A549 (cell line): ENCODE data around the gene FOXF2. TPM values are rescaled to one million over a fixed set of nuclear protein-coding genes. Genes with fewer than 3 reads are reported as not detected.
A peak's percentile ranks its signal among the peaks of the same experiment; 100 is the strongest.

Experiments
- ATAC-seq, 2 experiments: fragments of 200-7000 bp in 1 of 2; fragments of >200 bp in 1 of 2; cut with Nextera tagmentation in 1 of 2; cut with Tn5 transposase in 1 of 2; 3 replicates each; pipeline versions ENCODE4 v1.8.0 to v1.9.1; 2018 to 2020; ENCODE audit warnings: mild to moderate bottlenecking in 1 of 2, moderate library complexity in 1 of 2
- CTCF ChIA-PET: fragments of 300-600 bp; sonication (Branson Sonifier 250); formaldehyde crosslinking; extraction: SDS; loops from one replicate; lab custom pipeline; 2021; ENCODE audit warnings: antibody characterized with exemption, inconsistent platforms; lab: Yijun Ruan, JAX
- POLR2A ChIA-PET: fragments of 350-600 bp; formaldehyde crosslinking; extraction: SDS; loops from one replicate; lab custom pipeline; 2021; ENCODE audit warnings: antibody characterized with exemption, inconsistent platforms; lab: Yijun Ruan, JAX
- DNase-seq, 2 experiments: peaks; one replicate each; pipeline versions ENCODE4 v3.0.0 to v3.0.0-alpha.2; 2011 to 2016; ENCODE audit warnings: low read depth in 1 of 2, low spot score in 1 of 2
- FAIRE-seq: peaks from 2 replicates; lab custom pipeline; 2011; peaks lifted over from hg19 to GRCh38; lab: Jason Lieb, UNC
- H3K27ac ChIP-seq, 2 experiments: fragments of >200 bp; sonication (Bioruptor Twin); formaldehyde crosslinking; 3 replicates each; pipeline ENCODE4 v1.5.1; 2016 to 2017
- H3K4me1 ChIP-seq: fragments of >200 bp; sonication (Bioruptor Twin); formaldehyde crosslinking; 3 replicates; pipeline ENCODE4 v1.6.1; 2016
- H3K4me2 ChIP-seq: fragments of >200 bp; sonication (Bioruptor Twin); formaldehyde crosslinking; 3 replicates; pipeline ENCODE4 v1.6.1; 2016
- H3K4me3 ChIP-seq: fragments of >200 bp; sonication (Bioruptor Twin); formaldehyde crosslinking; 3 replicates; pipeline ENCODE4 v1.5.1; 2016
- H3K9me3 ChIP-seq: fragments of >200 bp; sonication (Bioruptor Twin); formaldehyde crosslinking; 3 replicates; pipeline ENCODE4 v1.6.1; 2016
- BHLHE40 ChIP-seq: IDR thresholded peaks from 2 replicates; pipeline ENCODE4 v1.6.1; 2012; ENCODE audit warnings: low read depth, low read length, inconsistent platforms
- CBX8 ChIP-seq: fragments of 200-600 bp; sonication (generic); IDR thresholded peaks from 2 replicates; pipeline ENCODE4 v1.6.1; 2016
- CHD2 ChIP-seq: fragments of 150-350 bp; IDR thresholded peaks from 2 replicates; pipeline ENCODE4 v1.6.1; 2014; ENCODE audit warnings: low read length; ENCODE audit not compliant: partially characterized antibody
- EHF ChIP-seq: fragments of 250-450 bp; sonication (Bioruptor Pico); IDR thresholded peaks from 2 replicates; pipeline ENCODE4 v1.5.0; 2020; ENCODE audit warnings: mild to moderate bottlenecking
- EHMT2 ChIP-seq: fragments of 200-600 bp; sonication (generic); IDR thresholded peaks from 2 replicates; pipeline ENCODE4 v1.6.1; 2016; ENCODE audit warnings: antibody characterized with exemption, low read depth, mild to moderate bottlenecking, moderate library complexity
- FOSB ChIP-seq: fragments of 250-450 bp; sonication (Bioruptor Pico); IDR thresholded peaks from 2 replicates; pipeline ENCODE4 v1.5.0; 2020; ENCODE audit warnings: mild to moderate bottlenecking, moderate library complexity
- FOSL2 ChIP-seq, 2 experiments: fragments of 450-650 bp in 1 of 2; fragments of >200 bp in 1 of 2; sonication (Bioruptor Twin) in 1 of 2; formaldehyde crosslinking; IDR thresholded peaks; 2 replicates each; pipeline versions ENCODE4 v1.5.0 to v1.6.1; 2016 to 2020; ENCODE audit warnings: mild to moderate bottlenecking in 1 of 2, moderate library complexity in 1 of 2
- FOXS1 ChIP-seq: fragments of 250-450 bp; sonication (Bioruptor Pico); IDR thresholded peaks from 2 replicates; pipeline ENCODE4 v1.5.0; 2020; ENCODE audit warnings: mild to moderate bottlenecking, moderate library complexity
- GATA3 ChIP-seq: IDR thresholded peaks from 2 replicates; pipeline ENCODE4 v1.6.1; 2012; ENCODE audit warnings: borderline replicate concordance
- HOXA7 ChIP-seq: fragments of 250-450 bp; sonication (Bioruptor Pico); IDR thresholded peaks from 2 replicates; pipeline ENCODE4 v1.5.0; 2020; ENCODE audit warnings: mild to moderate bottlenecking, moderate library complexity
- HOXB13 ChIP-seq: fragments of 250-450 bp; sonication (Bioruptor Pico); IDR thresholded peaks from 2 replicates; pipeline ENCODE4 v1.5.0; 2020; ENCODE audit warnings: low read depth, mild to moderate bottlenecking, moderate library complexity
- KDM1A ChIP-seq: fragments of 200-600 bp; sonication (generic); IDR thresholded peaks from 2 replicates; pipeline ENCODE4 v1.6.1; 2016; ENCODE audit warnings: low read depth, mild to moderate bottlenecking
- KDM5A ChIP-seq: fragments of 200-600 bp; sonication (generic); IDR thresholded peaks from 2 replicates; pipeline ENCODE4 v1.6.1; 2016; ENCODE audit warnings: antibody characterized with exemption, mild to moderate bottlenecking
- MAZ ChIP-seq: fragments of 150-350 bp; IDR thresholded peaks from 2 replicates; pipeline ENCODE4 v1.6.1; 2014; ENCODE audit warnings: antibody characterized with exemption, low read depth, low read length, borderline replicate concordance
- MYC ChIP-seq: IDR thresholded peaks from 2 replicates; pipeline ENCODE4 v1.6.1; 2012; ENCODE audit warnings: mild to moderate bottlenecking, inconsistent platforms, low read length, improper control_type of control experiment, borderline replicate concordance
- NFE2L2 ChIP-seq: fragments of 150-350 bp; conservative IDR thresholded peaks from 2 replicates; pipeline ENCODE4 v1.6.1; 2014; ENCODE audit warnings: low read length
- NPAS2 ChIP-seq: fragments of 250-450 bp; sonication (Bioruptor Pico); IDR thresholded peaks from 2 replicates; pipeline ENCODE4 v1.8.0; 2022; ENCODE audit warnings: mild to moderate bottlenecking, moderate library complexity, borderline replicate concordance
- NR3C1 ChIP-seq: fragments of >200 bp; sonication (Bioruptor Twin); formaldehyde crosslinking; IDR thresholded peaks from 3 replicates; pipeline ENCODE4 v1.6.1; 2017
- PHF8 ChIP-seq: fragments of 200-600 bp; sonication (generic); IDR thresholded peaks from 2 replicates; pipeline ENCODE4 v1.6.1; 2016; ENCODE audit warnings: low read depth, mild to moderate bottlenecking, antibody characterized with exemption, moderate library complexity, borderline replicate concordance
- RARB ChIP-seq: fragments of 250-450 bp; sonication (Bioruptor Pico); IDR thresholded peaks from 2 replicates; pipeline ENCODE4 v1.8.0; 2021; ENCODE audit warnings: mild to moderate bottlenecking, moderate library complexity
- SREBF2 ChIP-seq: fragments of 450-650 bp; IDR thresholded peaks from 2 replicates; pipeline ENCODE4 v1.6.1; 2014; ENCODE audit warnings: mild to moderate bottlenecking, moderate library complexity
- TFCP2L1 ChIP-seq: fragments of 250-450 bp; sonication (Bioruptor Pico); IDR thresholded peaks from 2 replicates; pipeline ENCODE4 v1.5.0; 2021; ENCODE audit warnings: mild to moderate bottlenecking
- ZFP36 ChIP-seq: fragments of 450-650 bp; IDR thresholded peaks from 2 replicates; pipeline ENCODE4 v1.6.1; 2014; ENCODE audit warnings: borderline replicate concordance; ENCODE audit not compliant: partially characterized antibody
- ZNF302 ChIP-seq: fragments of 250-450 bp; sonication (Bioruptor Pico); IDR thresholded peaks from 2 replicates; pipeline ENCODE4 v1.9.0; 2021; ENCODE audit warnings: inconsistent platforms, mild to moderate bottlenecking, moderate library complexity
- ZSCAN20 ChIP-seq: fragments of 250-450 bp; sonication (Bioruptor Pico); IDR thresholded peaks from 2 replicates; pipeline ENCODE4 v1.8.0; 2022; ENCODE audit warnings: mild to moderate bottlenecking, moderate library complexity
- WGBS: methylation state at CpG from one replicate; pipeline ENCODE4 v1.1.6; 2017; ENCODE audit errors: missing lambda C conversion rate; 5-methylcytosine and 5-hydroxymethylcytosine counted together
- polyA plus RNA-seq, 4 experiments: library from polyadenylated mRNA; depleted of rRNA in 3 of 4; stranded (reverse); fragments of >200 nt; fragmentation: RNase III in 1 of 4; extraction: RNeasy Plus Mini Kit Qiagen cat#74134 plus additional on column Dnase treatment in 1 of 4; gene quantifications; 2 replicates in 3 of 4; 3 replicates in 1 of 4; pipeline ENCODE4 v1.2.3, GENCODE V29; 2011 to 2017
- TF ChIP-seq, protein P1 (sequence below): IDR thresholded peaks from 2 replicates; pipeline ENCODE4 v1.6.1; 2012; ENCODE audit warnings: low read depth, borderline replicate concordance
- TF ChIP-seq, protein P2 (sequence below): fragments of 250-450 bp; sonication (Bioruptor Pico); IDR thresholded peaks from 2 replicates; pipeline ENCODE4 v1.5.0; 2021; ENCODE audit warnings: mild to moderate bottlenecking, moderate library complexity, borderline replicate concordance
- TF ChIP-seq, protein P3 (sequence below): fragments of 250-450 bp; sonication (Bioruptor Pico); IDR thresholded peaks from 2 replicates; pipeline ENCODE4 v1.5.0; 2020; ENCODE audit warnings: low read depth, mild to moderate bottlenecking, moderate library complexity
- TF ChIP-seq, protein P4 (sequence below): fragments of 150-350 bp; IDR thresholded peaks from 2 replicates; pipeline ENCODE4 v1.6.1; 2014; ENCODE audit warnings: low read depth, mild to moderate bottlenecking, low read length

FOXF2 gene
- polyA plus RNA-seq, 2 of the 4 experiments (the other 2 are of a cell fraction): 6.6 to 12.3 TPM

DNA sequence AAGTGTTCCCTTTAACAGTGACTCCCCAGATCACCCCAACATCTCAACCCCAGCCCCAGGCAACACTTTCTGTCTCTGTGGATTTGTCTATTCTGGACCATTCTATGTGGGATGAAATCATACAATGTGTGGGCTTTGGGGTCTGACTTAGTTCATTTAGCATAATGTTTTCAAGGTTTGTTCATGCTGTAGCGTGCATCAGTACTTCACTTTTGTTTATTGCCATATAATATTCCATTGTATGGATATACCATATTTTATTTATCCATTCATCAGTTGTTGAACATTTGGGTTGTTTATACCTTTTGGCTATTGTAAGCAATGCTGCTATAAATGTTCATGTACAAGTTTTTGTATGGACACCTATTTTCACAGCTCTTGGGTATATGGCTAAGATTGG is 31.0 kb downstream of the FOXF2 start:
- Histone ChIP-seq H3K4me2 (no peak overlapping the region), H3K9me3 (no peaks in the 10 kb centered on the region), H3K4me3 (no peak overlapping the region), H3K27ac (no peak overlapping the region), H3K4me1 (peaks cover 5% of the 10 kb centered on the region; the same call in 2 of the 3 replicates)
- CTCF ChIA-PET: interaction anchor here (1.7 to 8.6 kb wide), 2 partner anchors 16 to 23 kb away, joined by 5 to 49 read pairs; no protein-coding TSS in a partner anchor
- TF ChIP-seq CBX8 (no peak), NFE2L2 (no peak)
- TF ChIP-seq, protein P1, sequence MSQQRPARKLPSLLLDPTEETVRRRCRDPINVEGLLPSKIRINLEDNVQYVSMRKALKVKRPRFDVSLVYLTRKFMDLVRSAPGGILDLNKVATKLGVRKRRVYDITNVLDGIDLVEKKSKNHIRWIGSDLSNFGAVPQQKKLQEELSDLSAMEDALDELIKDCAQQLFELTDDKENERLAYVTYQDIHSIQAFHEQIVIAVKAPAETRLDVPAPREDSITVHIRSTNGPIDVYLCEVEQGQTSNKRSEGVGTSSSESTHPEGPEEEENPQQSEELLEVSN: no peak
- POLR2A ChIA-PET: no interaction called here
- no peak for DNase-seq
- 40% methylated on average over 1 of the region's 1 CpG for WGBS
- FAIRE-seq: no peak
- no peak for ATAC-seq

DNA sequence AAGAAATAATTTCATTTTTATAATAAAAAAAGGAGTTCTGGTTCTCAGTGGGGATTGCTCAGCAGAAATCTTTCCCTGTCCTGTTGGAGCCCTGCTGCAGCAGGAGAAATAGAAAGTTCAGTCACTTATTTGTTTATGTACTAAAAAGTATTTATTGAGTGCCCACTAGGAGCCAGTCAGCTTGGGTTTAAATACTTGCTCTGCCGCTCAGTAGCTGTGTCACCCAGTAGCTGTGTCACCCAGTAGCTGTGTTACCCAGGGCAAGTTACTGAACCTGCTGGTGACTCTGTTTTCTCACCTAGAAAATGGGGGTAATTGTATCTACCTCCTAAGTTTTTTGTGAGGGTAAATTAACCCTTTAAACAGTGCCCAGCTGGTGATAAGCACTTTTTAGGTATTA is 32.9 kb downstream of the FOXF2 start:
- DNase-seq (no peak), ATAC-seq (no peak), FAIRE-seq (no peak)
- peaks cover 5% of the 10 kb centered on the region; the same call in 2 of the 3 replicates for H3K4me1 ChIP-seq
- TF ChIP-seq ZFP36: no peak
- no peak for TF ChIP-seq FOXS1 (CRISPR knock-in tag)
- TF ChIP-seq FOSL2 (IDR thresholded peaks at IDR 0.05): no peak
- TF ChIP-seq FOSL2 (CRISPR knock-in tag; IDR thresholded peaks at IDR 0.05): no peak
- TF ChIP-seq KDM1A: no peak
- no peak for TF ChIP-seq KDM5A
- TF ChIP-seq, protein P1: no peak
- TF ChIP-seq ZNF302: no peak
- no peak for TF ChIP-seq TFCP2L1
- TF ChIP-seq SREBF2: no peak
- TF ChIP-seq CBX8: no peak
- no peak for TF ChIP-seq HOXA7 (CRISPR knock-in tag)
- no peak for TF ChIP-seq NPAS2 (CRISPR knock-in tag)
- TF ChIP-seq, protein P2, sequence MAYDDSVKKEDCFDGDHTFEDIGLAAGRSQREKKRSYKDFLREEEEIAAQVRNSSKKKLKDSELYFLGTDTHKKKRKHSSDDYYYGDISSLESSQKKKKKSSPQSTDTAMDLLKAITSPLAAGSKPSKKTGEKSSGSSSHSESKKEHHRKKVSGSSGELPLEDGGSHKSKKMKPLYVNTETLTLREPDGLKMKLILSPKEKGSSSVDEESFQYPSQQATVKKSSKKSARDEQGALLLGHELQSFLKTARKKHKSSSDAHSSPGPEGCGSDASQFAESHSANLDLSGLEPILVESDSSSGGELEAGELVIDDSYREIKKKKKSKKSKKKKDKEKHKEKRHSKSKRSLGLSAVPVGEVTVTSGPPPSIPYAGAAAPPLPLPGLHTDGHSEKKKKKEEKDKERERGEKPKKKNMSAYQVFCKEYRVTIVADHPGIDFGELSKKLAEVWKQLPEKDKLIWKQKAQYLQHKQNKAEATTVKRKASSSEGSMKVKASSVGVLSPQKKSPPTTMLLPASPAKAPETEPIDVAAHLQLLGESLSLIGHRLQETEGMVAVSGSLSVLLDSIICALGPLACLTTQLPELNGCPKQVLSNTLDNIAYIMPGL (CRISPR knock-in tag): no peak
- TF ChIP-seq MAZ: no peak
- TF ChIP-seq, protein P3, sequence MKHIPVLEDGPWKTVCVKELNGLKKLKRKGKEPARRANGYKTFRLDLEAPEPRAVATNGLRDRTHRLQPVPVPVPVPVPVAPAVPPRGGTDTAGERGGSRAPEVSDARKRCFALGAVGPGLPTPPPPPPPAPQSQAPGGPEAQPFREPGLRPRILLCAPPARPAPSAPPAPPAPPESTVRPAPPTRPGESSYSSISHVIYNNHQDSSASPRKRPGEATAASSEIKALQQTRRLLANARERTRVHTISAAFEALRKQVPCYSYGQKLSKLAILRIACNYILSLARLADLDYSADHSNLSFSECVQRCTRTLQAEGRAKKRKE (CRISPR knock-in tag): no peak
- no peak for TF ChIP-seq RARB (CRISPR knock-in tag)
- no peaks in the 10 kb centered on the region for H3K9me3 ChIP-seq
- H3K27ac ChIP-seq: no peak overlapping the region
- no peak overlapping the region for H3K4me3 ChIP-seq
- no peak overlapping the region for H3K4me2 ChIP-seq
- WGBS: 65% methylated on average over 1 of the region's 1 CpG
- ChIA-PET CTCF (interaction anchor here (1.5 to 8.6 kb wide), 7 partner anchors 9 to 829 kb away, joined by 3 to 49 read pairs (median 17); no protein-coding TSS in a partner anchor), POLR2A (no interaction called here)

DNA sequence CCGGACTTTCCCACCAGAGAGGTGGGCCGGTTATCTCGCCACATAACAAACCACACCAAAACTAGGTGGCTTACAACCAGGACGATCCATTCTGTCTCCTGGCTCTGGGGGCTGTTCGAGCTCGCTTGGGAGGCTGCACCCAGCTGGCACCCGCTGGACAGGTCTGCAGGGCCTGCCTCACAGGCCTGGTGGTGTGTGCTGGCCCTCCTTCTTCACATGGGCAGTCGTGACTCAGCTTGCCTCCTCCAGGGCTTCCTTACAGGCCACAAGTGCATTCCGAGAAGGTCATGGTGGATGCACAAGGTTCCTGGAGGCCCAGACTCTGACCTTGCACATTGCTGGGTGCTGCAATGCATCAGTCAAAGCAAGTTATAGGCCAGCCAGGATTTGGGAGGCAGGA is 34.2 kb downstream of the FOXF2 start:
- TF ChIP-seq ZSCAN20 (CRISPR knock-in tag): no peak
- TF ChIP-seq EHF (CRISPR knock-in tag): no peak
- TF ChIP-seq BHLHE40: no peak
- TF ChIP-seq FOSB (CRISPR knock-in tag): no peak
- no peak for TF ChIP-seq EHMT2
- TF ChIP-seq, protein P4, sequence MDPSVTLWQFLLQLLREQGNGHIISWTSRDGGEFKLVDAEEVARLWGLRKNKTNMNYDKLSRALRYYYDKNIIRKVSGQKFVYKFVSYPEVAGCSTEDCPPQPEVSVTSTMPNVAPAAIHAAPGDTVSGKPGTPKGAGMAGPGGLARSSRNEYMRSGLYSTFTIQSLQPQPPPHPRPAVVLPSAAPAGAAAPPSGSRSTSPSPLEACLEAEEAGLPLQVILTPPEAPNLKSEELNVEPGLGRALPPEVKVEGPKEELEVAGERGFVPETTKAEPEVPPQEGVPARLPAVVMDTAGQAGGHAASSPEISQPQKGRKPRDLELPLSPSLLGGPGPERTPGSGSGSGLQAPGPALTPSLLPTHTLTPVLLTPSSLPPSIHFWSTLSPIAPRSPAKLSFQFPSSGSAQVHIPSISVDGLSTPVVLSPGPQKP: no peak
- TF ChIP-seq GATA3: no peak
- no peak for TF ChIP-seq HOXB13 (CRISPR knock-in tag)
- no peak for TF ChIP-seq CBX8
- TF ChIP-seq NFE2L2: no peak
- no peak for TF ChIP-seq CHD2
- no peak for TF ChIP-seq MYC
- no peak for TF ChIP-seq PHF8
- no peak for TF ChIP-seq NR3C1
- TF ChIP-seq KDM1A: no peak
- DNase-seq (no peak), ATAC-seq (peak in 1 of 2 experiments; percentile 24; a peak in 2 of 6 replicates), FAIRE-seq (no peak)
- Histone ChIP-seq H3K9me3 (no peaks in the 10 kb centered on the region), H3K4me2 (peak overlapping the region; percentile 65; the same call in 1 of the 3 replicates), H3K27ac (no peak overlapping the region), H3K4me1 (peaks cover 5% of the 10 kb centered on the region; the same call in 2 of the 3 replicates), H3K4me3 (no peak overlapping the region)
- WGBS: 79% methylated on average over 5 of the region's 9 CpGs
- POLR2A ChIA-PET: no interaction called here
- CTCF ChIA-PET: interaction anchor here (0.6 to 8.6 kb wide), 21 partner anchors 10 to 857 kb away, joined by 3 to 49 read pairs (median 5); no protein-coding TSS in a partner anchor
